GM21447 (cell line): Measurements from ENCODE around the gene SAMD15.
"Not testable (repeated sequence)": the region's sequence is repeated elsewhere in the genome, so short reads cannot be mapped to it uniquely, and the experiment has no call there.

ENCODE experiments used
- ATAC-seq: cut with Tn5 transposase; IDR thresholded peaks from one replicate; pipeline ENCODE4 v1.9.1; 2021; ENCODE audit not compliant: unreplicated experiment

SAMD15 gene

DNA sequence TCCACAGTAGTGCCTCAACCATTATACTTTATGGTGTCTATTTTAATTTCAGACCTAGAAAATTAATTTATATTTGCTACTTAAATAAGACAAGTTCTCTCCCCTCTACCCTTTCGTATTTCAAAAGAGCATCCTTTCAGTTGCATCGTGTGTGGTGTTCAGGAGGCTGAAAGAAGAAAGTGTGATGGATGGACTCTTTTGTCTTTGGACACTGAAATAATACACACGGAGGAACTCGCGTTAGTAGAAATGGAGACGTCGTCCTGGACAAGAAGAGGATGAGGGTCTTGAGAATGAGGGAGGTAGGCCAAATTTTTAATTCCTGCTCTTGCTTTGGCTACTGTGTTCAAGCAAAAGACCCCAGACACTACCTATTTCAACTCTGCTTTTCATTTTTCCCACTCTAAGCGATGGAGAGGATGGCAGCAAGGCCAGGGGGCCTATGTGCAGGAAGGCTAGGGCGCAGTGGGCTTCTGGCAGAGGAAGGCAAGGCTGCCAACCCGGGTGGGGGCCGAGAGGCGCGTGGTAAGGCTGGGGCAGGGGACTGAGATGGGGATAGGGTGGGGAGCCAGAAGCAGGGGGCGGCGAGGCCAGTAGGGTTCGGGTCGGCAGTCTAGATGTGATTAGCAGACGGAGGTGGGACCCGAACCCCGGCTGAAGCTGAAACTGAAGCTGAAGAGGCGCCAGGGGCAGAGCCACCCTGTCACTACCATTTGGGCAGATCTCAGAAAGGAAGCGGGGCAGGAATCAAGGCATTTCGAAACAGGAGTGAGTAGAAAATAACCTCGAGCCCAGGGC, 1.0 kb upstream of the SAMD15 start:
- peak; percentile 14 for ATAC-seq

DNA sequence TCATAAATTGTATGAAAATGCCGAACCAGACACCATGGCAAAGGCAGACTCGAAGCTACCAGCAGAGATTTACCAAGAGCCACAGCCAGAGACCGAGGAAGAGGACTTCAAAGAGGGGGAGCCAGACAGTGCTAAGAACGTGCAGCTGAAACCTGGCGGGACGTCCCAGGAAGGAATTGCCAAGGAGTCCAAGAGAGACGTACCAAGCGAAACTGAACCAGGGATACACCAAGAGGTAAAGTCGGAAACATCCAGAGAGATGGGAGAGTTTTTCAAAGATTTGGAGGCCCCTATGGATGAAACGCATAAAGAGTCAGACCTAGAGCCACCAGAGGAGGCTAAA, 294 bp downstream of the SAMD15 start:
- ATAC-seq = no peak

DNA sequence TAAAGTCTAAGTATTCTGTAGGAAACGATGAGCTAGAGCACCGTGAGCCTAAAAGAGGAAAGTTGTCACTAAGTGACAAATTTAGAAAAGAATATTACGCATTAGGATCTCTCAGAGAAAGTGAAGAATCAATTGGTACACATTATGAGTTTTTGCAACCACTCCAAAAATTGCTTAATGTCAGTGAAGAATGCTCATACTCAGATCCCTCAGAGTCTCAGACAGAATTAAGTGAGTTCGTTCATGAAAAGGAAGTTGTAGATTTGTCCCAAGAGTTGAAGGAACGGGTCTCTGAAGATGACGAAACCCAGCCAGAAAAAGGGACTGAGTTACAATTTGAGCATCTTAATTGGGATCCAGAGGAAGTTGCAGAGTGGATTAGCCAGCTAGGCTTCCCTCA, 1.5 kb downstream of the SAMD15 start:
- ATAC-seq = no peak

DNA sequence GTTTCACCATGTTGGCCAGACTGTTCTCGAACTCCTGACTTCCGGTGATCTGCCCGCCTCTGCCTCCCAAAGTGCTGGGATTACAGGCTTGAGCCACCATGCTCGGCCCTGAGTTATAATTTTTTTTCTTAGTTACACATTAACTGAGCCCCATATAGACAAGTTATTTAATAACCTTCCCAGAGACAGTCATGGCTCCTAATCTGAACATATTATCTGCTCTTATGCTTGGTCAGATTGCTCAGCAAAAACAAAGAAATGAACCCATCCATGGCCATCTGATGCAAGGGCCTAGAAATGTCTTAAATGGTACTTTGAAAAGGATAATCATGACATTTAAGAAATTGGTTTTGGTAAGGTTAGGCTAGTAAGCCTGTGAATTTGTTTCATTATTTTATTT, 13.0 kb downstream of the SAMD15 start:
- ATAC-seq = no peak

DNA sequence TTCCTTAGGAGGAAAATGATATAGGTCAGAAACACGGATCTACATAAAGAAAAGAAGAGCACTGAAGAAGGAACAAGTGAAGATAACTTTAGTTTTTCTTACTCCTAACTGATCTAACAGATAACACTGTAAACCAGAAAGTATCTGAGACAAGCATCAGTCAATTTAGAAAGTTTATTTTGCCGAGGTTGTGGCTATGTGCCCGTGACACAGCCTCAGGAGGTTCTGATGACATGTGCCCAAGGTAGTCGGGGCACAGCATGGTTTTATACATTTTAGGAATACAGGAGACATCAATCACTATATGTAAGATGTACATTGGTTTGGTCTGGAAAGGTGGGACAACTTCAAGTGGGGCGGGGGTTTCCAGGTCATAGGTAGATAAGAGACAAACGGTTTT, 23.0 kb downstream of the SAMD15 start:
- no peak for ATAC-seq

DNA sequence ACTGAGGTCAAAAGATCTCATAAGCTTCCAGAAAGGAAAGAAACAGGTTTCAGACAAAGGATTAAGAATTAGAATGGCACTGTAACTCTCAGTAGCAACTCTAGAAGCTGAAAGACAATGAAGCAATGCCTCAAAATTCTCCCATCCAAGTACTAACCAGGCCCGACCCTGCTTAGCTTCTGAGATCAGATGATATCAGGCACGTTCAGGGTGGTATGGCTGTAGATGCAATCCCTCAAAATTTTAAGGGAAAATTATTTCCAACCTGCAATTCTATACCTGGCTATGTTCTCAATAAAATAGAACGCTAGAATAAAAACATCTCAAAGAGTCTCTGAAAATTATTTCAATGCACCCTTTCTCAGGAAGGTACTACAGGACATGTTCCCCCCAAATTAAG, 26.6 kb downstream of the SAMD15 start:
- ATAC-seq = no peak

DNA sequence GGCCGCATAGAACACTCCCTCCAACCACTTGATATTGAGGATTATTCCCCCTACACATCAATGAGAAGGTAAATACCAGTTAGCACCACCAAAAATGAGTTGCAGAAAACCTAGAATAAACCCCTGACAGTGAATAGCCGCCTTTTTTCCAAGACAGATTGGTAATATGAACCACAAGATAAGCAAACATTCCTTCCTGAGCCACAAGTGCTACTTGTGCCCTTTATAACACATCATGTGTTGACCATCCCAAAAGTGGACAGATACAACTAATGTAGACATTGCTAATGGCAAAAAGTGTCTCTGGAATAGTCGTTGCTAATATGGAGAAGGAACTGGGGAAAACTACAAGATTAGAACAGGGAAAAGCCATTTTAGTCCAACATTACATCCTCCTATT, 28.9 kb downstream of the SAMD15 start:
- ATAC-seq = no peak

DNA sequence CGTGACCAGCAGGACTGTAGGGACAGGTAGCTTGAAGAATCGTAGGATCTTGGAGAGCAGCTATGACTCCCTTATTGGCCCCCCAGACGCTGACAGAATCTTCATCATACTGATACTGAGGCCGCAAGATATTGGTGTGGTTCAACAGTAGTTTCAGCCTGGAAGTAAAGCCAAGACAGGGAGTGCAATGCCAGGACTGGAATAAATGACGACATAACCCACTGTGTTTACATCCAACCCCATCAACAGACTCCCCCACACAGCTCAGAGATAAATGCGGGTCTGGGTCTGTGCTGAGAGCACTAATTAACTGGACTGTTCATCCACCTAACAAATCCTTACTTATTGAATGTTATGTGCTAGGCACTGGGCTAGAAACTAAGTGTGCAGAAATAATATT, 29.5 kb downstream of the SAMD15 start:
- no peak for ATAC-seq

DNA sequence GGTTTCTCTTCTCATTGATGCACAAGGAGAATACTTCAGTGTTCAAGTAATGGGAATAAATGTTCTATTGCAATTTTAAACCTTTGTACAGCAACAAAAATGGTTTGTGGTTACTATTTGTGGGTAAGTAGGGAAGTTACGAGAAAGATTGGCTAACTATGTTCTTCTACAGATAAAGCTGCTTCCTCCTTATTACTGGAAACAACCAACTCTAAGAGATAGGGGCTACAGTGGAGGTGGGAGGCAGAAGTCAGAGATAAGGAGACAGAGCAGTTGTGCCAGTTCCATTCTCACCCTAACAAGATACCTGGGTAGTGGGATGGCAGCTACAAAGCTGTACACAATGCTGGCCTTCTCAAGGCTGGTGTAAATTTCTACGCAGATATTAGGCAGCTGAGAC, 30.0 kb downstream of the SAMD15 start:
- no peak for ATAC-seq

DNA sequence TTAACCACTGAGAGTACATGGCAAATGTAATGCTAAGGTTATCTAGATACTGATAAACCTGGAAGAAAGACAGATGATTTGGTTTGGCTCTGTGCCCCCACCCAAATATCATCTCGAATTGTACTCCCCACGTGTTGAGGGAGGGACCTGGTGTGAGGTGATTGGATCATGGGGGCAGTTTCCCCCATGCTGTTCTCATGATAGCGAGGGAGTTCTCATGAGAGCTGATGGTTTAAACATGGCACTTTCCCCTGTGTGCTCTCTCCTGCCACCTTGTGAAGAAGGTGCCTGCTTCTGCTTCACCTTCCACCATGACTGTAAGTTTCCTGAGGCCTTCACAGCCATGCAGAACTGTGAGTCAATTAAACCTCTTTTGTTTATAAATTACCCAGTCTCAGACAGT, 32.0 kb downstream of the SAMD15 start:
- no peak for ATAC-seq

DNA sequence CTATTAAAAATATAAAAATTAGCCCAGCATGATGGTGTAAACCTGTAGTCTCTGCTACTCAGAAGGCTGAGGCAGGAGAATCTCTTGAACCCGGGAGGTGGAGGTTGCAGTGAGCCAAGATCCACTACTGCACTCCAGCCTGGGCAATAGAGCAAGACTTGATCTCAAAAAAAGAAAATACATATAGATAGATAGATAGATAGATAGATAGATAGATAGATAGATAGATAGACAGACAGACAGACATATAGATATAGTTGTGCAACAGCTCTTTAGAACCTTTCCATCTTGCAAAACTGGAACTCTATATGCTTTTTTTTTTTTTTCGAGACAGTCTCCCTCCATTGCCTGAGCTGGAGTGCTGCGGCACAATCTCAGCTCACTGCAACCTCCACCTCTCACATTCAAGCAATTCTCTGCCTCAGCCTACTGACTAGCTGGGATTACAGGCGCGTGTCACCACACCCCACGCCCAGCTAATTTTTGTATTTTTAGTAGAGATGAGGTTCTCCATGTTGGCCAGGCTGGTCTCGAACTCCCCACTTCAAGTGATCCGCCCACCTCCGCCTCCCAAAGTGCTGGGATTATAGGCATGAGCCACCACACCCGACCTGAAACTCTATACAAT, 38.3 kb downstream of the SAMD15 start:
- not testable (repeated sequence) for ATAC-seq

DNA sequence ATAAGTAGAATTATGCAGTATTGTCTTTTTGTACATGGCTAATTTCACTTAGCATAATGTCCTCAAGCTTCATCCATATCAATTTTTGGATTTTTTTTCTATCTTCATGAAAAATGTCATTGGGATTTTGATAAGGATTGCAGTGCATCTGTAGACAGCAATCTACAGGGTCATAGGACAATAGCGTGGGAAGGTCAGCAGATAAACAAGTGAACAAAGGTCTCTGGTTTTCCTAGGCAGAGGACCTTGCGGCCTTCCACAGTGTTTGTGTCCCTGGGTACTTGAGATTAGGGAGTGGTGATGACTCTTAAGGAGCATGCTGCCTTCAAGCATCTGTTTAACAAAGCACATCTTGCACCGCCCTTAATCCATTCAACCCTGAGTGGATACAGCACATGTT, 38.9 kb downstream of the SAMD15 start:
- ATAC-seq = not testable (repeated sequence)

DNA sequence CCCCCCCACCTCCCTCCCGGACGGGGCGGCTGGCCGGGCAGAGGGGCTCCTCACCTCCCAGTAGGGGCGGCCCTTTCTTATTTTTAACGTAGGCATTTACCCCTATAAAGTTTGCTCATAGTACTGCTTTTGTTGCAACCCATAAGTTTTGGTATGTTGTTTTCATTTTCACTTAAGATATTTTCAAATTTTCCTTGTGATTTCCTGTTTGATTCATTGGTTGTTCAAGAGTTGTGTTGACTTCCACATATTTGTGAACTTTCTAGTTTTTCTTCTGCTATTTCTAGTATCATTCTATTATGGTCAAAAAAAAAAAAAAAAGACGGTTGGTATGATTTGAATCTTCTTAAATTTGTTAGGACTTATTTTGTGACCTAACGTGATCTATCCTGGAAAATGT, 39.7 kb downstream of the SAMD15 start:
- no peak for ATAC-seq

DNA sequence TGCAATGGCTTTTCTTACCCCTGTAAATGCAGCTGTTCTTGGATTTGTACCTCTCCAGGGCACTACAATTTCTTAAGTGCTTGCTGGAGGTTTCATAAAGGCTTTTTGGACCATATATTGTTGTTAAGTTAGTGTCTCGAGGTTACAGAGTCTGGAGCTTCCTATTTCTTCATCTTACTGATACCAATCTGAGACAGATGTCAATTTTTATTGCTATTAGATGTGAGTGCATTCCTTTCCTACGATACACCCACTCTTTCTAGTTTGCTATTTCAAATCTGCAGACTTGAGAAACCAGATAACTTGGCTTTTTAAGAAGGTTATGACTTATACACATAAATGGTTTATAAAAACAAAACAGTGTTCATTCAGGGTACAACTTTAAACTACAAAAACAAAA, 44.0 kb downstream of the SAMD15 start:
- ATAC-seq = no peak

DNA sequence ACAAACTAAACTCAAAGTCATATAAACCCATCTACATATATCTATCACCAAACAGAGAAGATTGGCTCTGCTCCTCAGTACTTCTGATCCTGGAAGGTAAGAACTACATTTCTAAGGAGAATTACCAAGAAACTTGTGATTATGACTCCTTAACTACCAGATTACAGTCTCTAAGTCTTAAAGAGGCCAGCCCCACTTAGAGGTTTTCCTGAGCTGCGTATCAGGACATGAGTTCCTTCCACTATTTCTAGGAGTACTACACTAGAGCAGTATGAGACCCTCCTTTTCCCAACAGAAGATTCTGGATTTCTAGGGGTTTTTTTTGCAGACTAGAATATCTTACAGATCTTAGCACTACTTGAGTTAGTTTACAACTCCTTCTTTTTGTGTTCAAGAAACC, 46.2 kb downstream of the SAMD15 start, which contains the start of gene NOXRED1:
NOXRED1 (minus strand) TSS at position 101 of the 400 bp plus-strand sequence. CDS start 634 bp downstream, outside the sequence.
- no peak for ATAC-seq

DNA sequence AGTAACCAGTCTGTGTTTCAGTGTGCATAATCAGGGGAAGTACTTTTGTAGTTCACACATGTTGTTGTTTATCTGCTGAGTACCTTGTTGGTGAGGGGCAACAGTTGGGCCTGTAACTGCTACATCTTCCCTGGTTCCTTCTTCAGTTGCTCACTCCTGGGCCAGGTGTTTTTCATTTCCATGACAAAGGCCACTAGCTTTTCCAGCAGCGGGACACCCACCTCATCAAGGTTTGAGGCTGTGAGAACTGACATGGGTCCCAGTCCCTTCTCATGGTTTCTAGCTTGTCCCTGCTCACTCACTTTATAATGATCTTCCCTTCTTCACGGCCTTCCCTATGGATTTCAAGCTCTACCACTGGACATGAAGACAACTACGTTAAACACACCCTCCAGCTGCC, 47.7 kb downstream of the SAMD15 start:
- no peak for ATAC-seq

DNA sequence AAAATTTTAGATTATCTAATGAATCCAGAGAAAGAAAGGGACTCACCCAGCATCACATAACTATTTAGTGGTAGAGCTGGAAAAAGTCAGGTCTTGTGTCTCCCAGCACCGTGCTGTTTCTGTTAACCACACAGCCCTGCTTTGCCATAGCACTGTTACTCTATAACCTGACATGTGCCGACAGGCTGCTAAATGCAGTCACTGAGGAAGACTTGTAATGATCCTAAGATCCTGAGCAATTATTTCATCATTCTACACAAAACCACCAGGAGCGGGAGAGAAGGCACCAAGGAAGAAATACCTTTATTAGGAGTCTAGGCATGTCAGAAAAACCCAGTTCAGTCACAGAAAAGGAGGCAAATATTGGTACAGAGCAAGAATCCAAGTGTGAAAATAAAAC, 49.2 kb downstream of the SAMD15 start:
- ATAC-seq = no peak

DNA sequence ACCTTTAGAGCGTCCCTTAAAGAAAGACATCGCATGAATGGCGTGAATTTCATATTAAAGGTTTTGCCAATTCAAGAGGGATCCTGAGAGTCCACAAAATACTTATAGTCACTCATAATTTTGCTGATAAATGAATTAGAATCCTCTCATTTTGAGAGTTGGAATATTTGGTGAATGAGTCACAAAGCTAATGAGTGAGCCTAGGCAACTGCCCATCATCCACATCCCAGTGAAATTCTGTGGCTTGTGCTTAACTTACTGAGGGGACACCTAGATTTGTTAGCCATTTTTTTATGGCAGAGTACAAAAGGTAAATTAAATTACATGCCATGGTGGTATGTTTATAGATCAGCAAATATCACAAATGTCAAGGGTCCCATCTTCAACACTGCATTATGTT, 58.9 kb downstream of the SAMD15 start:
- no peak for ATAC-seq

DNA sequence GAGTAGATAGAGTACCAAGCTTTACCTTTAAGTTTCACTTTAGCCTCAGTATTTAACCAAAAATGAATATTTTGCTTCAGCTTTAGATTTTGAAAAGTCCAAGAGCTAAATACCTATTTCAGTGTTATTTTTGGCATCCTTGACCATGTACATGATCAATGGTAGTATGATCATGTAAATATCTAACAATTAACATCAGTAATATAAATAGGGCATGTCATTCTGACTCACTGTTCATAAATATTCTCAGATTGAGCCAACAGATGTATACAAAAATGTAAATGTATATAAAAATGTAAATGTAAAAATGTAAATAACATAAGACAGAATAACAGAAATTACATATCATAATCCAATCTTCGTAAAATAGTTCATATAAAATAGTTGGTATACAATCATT, 61.4 kb downstream of the SAMD15 start:
- ATAC-seq = no peak

DNA sequence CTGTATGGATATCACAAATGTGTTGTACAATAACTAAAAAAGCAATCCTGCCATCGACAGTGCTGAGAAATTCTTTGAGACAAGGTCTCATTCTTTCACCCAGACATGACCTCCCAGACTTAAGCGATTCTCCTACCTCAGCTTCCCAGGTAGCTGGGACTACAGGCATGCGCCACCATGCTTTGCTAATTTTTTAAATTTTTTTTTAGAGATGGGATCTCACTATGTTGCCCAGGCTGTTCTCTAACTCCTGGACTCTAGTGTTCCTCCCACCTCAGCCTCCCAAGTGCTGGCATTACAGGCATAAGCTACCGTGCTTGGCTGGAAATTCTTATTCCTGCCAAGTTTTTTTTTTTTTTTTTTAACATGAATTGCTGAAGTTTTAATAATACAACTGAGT, 62.7 kb downstream of the SAMD15 start:
- ATAC-seq = no peak
